ENCODE data around the gene NAT8L. TPM values are rescaled to one million over a fixed set of nuclear protein-coding genes. Genes with fewer than 3 reads are reported as not detected.

The NAT8L gene
- total and polyA plus RNA-seq, 2 donors (not counting 3 experiments of a cell fraction or from before 2014, with no cell fraction given), result 0.10 to 0.11 TPM

DNA sequence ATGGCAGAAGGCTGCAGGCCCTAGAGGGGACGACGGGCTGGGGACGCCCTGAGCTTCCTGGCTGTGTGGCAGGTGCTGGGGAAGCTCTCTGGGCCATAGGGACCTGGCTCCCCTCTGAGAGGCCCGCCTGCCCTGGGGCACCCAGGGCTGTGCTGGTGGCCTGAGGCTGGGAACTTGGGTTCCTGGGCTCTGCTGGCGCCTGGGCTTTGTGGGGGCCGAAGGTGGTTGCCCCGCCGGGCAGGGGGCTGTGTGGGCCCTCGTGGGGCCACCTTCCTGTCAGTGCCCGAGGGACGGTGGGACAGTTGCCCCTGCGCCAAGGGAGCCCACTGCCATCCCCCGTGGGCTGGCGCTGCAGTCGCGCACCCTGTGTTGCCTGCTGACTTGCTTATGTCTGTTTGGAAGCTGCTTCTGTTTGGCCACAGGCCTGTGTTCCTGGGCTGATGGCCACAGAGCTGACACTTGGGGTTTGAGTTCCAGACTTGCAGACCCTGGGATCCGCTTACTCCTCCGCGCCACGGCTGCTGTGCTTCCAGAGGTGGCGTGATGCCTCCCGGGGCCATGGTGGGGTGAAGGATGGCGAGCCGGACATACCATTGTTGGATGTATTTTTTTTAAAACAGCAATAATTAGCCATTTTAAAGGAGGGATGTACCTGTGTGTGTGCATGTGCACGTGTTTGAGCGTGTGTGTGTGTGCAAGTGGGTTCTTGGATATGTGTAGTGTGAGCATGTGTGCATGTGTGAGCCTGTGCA is 8.5 kb downstream of the NAT8L start:
- no peak overlapping the region for H3K4me3 ChIP-seq (replicated peaks in 1 of 3; ENCODE audit: insufficient read depth in 1 of 3, low read depth in 1 of 3, low read length in 3 of 3)
- no peak overlapping the region for H3K9ac ChIP-seq (replicated peaks; ENCODE audit: extremely low read depth, insufficient read depth, low read length)
- intact Hi-C loops (cut with micrococcal nuclease), result no loop called here
- H3K9me3 ChIP-seq (replicated peaks; ENCODE audit: control insufficient read depth, insufficient read depth, low read length), result no peaks in the 10 kb centered on the region
- no peaks in the 10 kb centered on the region for H3K79me2 ChIP-seq (ENCODE audit: control insufficient read depth, insufficient read depth, low read length)
- dilution Hi-C loops (cut with MboI; ENCODE audit: extremely low pct_ligation_motif_present, low sequenced_read_pairs), result no loop called here
- ChIA-PET CTCF (no interaction called here), POLR2A (no interaction called here)
- H3K4me2 ChIP-seq (ENCODE audit: insufficient read depth, low read length), result no peak overlapping the region
- H3K36me3 ChIP-seq (ENCODE audit: control insufficient read depth in 2 of 2, extremely low read depth in 1 of 2, insufficient read depth in 2 of 2, low read length in 2 of 2), result no peaks in the 10 kb centered on the region
- TF ChIP-seq JUN (IDR thresholded peaks at IDR 0.05; ENCODE audit: borderline replicate concordance, insufficient read depth, insufficient read length, low read depth), result no peak
- no peak for TF ChIP-seq POLR2AphosphoS5 (IDR thresholded peaks at IDR 0.05; ENCODE audit: insufficient read depth, low read depth, low read length)
- no peak for TF ChIP-seq FOS (IDR thresholded peaks at IDR 0.05; ENCODE audit: borderline replicate concordance, insufficient read depth, low read length)
- TF ChIP-seq, protein P1, sequence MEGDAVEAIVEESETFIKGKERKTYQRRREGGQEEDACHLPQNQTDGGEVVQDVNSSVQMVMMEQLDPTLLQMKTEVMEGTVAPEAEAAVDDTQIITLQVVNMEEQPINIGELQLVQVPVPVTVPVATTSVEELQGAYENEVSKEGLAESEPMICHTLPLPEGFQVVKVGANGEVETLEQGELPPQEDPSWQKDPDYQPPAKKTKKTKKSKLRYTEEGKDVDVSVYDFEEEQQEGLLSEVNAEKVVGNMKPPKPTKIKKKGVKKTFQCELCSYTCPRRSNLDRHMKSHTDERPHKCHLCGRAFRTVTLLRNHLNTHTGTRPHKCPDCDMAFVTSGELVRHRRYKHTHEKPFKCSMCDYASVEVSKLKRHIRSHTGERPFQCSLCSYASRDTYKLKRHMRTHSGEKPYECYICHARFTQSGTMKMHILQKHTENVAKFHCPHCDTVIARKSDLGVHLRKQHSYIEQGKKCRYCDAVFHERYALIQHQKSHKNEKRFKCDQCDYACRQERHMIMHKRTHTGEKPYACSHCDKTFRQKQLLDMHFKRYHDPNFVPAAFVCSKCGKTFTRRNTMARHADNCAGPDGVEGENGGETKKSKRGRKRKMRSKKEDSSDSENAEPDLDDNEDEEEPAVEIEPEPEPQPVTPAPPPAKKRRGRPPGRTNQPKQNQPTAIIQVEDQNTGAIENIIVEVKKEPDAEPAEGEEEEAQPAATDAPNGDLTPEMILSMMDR (IDR thresholded peaks at IDR 0.05; ENCODE audit: extremely low read depth in 1 of 2, insufficient read depth in 1 of 2, low read depth in 1 of 2, low read length in 2 of 2), result no peak
- TF ChIP-seq MYC (IDR thresholded peaks at IDR 0.05; ENCODE audit: low read depth, low read length), result no peak
- no peak for TF ChIP-seq GATA2 (IDR thresholded peaks at IDR 0.05; ENCODE audit: insufficient read depth, insufficient read length, low read depth, low read length)
- no peak for TF ChIP-seq EZH2 (IDR thresholded peaks at IDR 0.05; ENCODE audit: borderline replicate concordance, low read depth, low read length, severe bottlenecking)
- FAIRE-seq (no peak), DNase-seq (ENCODE audit: low read depth, low spot score) (no peak)
- no TSS peak for BruUV-seq (replicated peaks)
- no peaks in the 10 kb centered on the region for H3K9me1 ChIP-seq (replicated peaks; ENCODE audit: control insufficient read depth, extremely low read depth, insufficient read depth, low read length)
- no peak overlapping the region for H2AFZ ChIP-seq (ENCODE audit: low read depth, low read length)
- no peaks in the 10 kb centered on the region for H3K4me1 ChIP-seq (ENCODE audit: control insufficient read depth, extremely low read depth, insufficient read depth, low read length)
- no peaks in the 10 kb centered on the region for H4K20me1 ChIP-seq (replicated peaks; ENCODE audit: control insufficient read depth, extremely low read depth, insufficient read depth, low read length)
- H3K27me3 ChIP-seq (ENCODE audit: control insufficient read depth in 2 of 2, insufficient read depth in 2 of 2, low read length in 2 of 2), result no peaks in the 10 kb centered on the region
- H3K27ac ChIP-seq (ENCODE audit: insufficient read depth, low read depth, low read length), result no peak overlapping the region

All from endothelial cell of umbilical vein (primary cell).